GOT3 (cell line): Measurements from ENCODE around the gene FEZ2.
"Not testable (repeated sequence)": the region's sequence is repeated elsewhere in the genome, so short reads cannot be mapped to it uniquely, and the experiment has no call there.

Experiments
- DNase-seq: peaks from one replicate; lab custom pipeline; 2025; ENCODE audit warnings: mixed read lengths; lab: John Stamatoyannopoulos, UW

Gene FEZ2, protein sequence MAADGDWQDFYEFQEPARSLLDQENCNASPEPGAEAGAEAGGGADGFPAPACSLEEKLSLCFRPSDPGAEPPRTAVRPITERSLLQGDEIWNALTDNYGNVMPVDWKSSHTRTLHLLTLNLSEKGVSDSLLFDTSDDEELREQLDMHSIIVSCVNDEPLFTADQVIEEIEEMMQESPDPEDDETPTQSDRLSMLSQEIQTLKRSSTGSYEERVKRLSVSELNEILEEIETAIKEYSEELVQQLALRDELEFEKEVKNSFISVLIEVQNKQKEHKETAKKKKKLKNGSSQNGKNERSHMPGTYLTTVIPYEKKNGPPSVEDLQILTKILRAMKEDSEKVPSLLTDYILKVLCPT

DNA sequence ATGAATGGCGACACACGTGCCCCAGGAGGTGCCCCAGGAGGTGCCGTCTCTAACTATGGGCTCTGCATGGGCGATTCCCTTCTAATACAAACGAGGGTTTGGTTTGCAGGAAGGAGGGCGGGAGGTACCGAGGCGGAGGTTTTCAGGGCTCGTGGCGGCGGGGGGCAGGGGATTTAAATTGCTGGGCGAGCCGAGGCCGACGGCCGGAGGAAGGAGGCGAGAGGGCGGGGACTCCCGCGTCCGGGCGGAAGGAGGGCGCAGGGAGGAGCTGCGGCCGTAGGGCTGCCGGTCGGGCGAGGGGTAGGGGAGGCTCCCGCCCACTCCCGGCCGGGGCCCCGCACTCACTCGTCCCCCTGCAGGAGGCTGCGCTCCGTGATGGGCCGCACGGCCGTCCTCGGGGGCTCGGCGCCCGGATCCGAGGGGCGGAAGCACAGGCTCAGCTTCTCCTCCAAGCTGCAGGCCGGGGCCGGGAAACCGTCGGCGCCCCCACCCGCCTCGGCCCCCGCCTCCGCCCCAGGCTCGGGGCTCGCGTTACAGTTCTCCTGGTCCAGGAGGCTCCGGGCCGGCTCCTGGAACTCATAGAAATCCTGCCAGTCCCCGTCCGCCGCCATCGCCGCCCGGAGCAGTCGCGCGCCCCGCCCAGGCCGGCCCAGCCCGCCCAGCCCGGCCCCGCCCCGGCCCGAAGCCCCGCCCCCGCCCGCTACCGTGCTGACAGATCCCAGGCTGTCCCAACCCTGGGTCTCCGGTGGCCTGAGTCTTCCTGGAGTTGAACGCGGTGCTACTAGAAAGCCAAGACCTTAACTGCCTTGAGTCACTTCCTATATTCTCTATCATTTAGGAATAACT, at the start of gene FEZ2:
TSS of gene FEZ2 (minus strand) at position 637 of the 846 bp plus-strand sequence. CDS start at position 611, 26 bp downstream.
- peak; percentile 28 for DNase-seq

DNA sequence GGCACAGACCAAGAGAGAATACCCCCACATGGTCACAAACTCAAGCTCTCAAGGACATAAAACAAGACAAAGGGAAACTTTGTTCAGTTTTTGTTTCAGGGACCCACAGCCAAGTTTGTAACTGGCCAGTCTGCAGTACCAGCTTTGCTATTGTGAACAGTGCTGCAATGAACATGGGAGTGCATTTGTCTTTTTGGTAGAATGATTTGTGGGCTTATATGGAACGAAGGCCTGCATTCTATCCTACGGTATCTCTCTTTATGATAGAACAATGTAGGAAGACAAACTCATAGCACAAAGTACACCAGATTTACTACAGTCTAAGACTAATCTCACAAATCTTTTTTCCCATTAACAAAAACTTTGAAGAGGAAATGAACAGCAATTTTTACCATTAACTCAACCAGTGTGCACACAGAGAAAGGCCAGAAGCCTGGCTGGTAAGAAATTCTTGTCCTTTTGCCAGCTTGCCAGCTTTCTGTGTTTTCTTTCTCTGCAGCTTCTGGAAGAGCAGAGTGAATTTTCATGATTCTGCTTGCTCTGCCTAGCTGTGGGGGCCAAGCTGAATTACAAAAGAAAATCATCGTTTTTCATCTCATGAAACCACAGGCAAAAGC, 37.1 kb upstream of the FEZ2 start:
- no peak for DNase-seq

DNA sequence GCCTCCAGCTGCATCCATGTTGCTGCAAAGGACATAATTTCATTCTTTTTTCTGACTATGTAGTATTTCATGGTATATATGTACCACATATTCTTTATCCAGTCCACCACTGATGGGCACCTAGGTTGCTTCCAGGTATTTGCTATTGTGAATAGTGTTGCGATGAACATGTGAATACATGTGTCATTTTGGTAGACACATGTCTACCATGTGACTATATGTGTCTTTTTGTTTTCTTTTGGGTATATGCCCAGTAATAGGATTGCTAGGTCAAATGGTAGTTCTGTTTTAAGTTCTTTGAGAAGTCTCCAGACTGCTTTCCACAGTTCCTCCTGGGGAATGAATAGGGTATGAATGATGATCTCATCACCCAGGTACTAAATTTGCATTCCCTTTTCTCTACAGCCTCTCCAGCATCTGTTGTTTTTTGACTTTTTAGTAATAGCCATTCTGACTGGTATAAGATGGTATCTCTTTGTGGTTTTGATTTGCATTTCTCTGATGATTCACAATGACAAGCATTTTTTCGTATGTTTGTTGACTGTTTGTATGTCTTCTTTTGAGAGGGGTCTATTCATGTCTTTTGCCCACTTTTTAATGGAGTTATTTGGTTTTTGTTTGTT, 35.6 kb upstream of the FEZ2 start:
- no peak for DNase-seq

DNA sequence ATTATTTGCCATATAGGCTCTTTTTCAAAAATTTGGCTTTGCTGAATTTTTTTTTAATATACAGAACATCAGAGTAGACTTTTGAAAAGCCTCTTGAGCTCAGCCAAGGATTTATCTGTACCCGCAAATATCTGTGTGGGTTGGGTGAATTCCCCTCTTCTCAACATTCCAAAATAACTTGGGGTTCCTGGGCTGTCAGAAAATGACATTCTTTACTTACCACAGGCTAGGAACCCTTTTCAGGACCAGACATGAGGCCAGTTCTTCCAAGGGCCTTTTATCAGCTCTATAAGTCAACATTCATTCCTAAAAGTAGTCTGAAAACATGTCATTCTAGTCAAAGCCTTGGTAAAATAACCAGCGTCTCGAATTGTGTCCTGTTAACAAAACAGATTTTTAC, 28.8 kb upstream of the FEZ2 start:
- no peak for DNase-seq

DNA sequence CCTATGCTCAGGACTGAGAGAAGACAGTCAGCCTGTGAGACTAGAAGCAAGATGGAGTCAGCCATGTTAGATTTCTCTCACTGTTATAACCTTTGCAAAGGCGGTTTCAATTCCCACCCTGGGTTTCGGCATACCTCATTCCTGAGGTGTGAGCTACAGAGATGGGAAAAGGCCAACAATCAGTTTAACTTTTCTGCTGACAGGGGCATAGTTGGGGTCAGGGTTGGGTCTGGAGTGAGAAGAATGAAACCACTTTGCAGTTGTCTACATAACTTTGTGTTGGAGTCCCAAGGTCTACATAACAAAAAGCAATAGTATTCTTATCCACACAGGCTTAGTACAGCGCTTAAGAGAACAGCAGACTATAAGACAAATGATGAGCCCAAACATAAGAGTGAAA, 28.1 kb upstream of the FEZ2 start:
- DNase-seq, result no peak

DNA sequence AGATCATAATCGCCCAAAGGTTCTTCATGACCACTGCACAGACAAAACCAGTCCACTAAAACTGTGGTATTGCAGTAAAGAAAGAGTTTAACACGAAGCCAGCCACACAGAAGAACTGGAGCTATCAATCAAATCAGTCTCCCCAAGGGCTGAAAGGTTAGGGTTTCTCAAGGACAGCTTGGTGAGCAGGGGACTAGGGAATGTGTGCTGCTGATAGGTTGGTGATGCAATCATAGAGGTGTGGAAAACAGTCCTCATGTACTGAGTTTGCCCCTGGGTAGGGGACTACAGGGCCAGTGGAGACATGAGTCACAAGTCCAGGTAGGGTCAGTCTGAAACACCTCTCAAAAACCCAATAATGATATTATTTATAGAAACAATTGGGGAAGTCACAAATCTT, 27.3 kb upstream of the FEZ2 start:
- DNase-seq, result no peak

DNA sequence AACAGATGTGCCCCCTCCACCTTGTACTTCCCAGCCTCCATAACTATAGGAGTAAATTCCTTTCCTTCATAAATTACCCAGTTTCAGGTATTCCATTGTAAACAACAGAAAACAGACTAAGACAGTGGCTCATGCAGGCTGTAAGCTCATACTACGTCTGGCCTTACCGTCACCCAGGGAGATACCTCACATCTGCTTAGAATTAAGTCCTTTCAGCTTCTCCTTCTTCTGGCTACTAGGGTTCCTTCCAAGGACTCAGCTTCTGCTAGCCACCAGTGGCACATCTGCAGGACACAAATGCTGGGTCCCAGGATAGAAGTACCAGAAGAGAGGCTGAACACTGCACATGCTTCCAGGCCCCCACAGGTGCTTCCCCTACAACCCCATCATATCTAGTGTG, 22.4 kb upstream of the FEZ2 start:
- DNase-seq, result no peak

DNA sequence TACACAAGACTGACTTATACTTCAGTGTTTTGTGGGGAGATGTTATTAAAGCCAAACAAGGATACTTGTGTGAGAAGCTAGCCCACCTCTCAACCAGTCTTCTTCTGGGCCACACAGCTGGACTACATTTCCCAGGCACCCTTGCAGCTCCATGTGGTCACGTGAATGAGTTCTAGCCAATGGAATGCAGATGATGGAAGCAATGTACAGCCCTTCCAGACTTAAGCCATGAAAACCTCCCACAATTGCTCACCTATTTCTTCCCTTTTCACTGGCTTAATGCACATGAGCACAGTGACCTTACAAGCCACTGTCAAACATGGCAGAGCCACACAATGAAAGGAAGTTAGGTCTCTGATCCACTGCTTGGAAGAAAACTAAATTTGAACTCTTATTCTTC, 20.4 kb upstream of the FEZ2 start:
- DNase-seq, result no peak

DNA sequence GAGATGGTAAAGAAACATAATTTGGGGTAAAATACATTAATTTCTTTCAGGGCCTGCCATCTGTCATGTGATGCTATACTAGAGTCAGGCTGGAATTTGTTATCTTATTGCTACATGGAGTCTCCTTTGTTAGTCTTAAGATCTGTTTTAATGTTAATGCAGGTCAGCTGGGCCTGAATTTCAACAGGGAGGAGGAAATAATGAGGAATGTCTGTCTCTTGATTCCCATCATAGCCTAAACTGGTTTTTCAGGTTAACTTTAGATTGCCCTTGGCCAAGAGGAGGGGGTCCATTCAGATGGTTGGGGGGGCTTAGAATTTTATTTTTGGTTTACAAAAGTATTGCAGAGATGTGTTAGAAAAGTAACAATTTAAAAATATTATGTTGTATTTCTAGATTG, 19.0 kb upstream of the FEZ2 start:
- DNase-seq, result no peak

DNA sequence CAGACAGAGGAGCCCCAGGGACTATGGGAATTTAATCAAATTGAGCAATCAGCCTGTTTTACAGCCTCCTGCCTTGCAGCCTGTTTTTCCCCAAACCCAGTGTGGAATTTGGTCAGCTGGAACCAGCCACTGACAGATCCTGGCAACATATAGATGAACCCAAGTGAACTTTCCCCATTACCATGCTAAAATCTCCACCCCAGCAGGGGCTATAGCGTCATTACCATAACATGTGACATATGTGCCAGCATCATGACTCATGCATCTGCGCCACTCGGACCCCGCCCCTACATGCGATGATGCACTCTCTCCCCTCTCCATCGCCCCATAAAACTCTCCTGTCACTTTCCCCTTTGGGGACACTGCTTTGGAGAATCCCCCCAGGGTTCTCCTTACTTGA, 17.3 kb upstream of the FEZ2 start:
- DNase-seq, result no peak

DNA sequence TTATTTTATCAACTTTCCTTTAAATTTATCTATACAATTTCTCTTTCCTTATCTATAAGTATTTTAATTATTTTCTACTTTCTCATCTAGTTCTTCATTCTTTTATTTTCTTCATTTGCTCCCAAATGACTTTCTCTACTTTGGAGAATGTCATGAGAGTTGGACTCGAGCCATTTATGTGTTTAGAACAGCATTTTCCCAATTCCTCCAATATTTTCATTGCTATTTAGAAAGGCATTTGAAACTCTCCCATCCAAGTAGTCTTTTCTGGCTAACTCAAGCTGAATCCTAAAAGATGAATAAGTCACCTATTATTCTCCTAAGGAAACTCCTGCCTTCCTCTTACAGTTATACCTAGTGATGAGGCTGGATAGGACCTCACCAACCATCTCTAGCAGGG, 15.8 kb upstream of the FEZ2 start:
- no peak for DNase-seq

DNA sequence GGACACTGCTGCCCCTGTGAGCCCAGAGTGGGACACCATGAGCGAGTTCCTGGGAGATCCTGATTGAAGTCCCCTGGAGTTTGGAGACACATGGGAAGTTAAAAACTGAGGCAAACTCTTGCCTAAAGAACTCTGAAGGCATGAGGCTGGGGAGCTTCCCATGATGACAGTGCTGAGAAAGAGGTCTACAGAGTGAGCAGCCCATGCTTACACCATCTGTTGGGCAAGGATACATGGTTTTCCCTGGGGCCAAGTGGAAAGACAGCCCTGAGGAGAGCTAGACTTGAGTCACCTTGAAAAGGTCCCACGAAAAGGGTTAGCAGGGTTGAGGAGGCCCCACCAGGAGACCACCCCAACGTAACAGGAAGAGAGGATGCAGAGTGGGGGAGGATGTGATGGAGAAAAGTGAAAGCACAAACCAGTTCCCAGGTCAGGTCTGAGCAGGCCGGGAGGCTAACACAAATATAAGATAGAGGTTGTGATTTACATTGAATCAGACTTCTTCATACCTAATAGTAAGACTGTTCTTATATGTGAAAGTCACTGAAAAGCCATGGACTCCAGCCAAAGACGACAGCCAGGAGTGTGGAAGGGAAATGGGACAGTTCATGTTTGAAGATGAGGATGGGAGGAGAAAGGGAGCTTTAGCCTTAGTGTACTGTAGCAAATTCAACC, 13.5 kb upstream of the FEZ2 start:
- DNase-seq, result no peak

DNA sequence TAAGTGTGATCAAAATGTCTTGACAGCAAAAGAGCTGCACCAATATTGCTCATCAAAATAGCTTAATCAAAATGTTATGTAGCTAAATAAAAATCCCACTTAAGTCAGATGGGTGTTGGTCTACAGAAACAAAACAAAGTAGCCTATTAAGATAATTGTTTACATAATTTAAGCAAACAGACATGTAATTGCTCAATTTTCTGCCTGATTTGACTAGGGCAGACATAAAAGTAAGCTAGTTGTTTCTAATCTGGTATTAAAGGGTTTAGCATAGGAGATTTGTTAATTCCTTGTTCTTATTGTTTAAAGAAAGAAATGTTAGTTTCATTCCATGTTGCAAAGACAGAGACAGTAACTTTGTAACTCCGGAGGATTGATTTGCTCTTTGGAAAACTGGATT, 11.5 kb upstream of the FEZ2 start:
- no peak for DNase-seq

DNA sequence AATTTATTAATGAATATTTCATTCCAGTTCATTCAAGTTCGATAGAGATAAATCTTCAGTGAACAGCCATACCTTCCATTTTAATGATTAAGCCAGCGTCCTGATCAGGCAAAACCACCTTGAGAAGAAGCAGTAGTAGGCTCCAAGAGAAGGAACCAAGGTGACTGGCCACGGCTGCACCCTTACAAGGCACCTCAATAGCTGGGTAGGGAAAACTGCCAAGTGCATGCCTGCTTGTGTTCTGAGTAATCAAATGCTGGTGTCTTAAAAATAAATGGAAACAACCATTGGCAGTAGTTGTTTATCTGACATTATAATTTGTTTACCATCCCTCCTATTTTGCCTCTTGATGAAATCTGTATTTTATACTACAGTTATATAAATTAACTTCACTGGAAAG, 10.0 kb upstream of the FEZ2 start:
- no peak for DNase-seq

DNA sequence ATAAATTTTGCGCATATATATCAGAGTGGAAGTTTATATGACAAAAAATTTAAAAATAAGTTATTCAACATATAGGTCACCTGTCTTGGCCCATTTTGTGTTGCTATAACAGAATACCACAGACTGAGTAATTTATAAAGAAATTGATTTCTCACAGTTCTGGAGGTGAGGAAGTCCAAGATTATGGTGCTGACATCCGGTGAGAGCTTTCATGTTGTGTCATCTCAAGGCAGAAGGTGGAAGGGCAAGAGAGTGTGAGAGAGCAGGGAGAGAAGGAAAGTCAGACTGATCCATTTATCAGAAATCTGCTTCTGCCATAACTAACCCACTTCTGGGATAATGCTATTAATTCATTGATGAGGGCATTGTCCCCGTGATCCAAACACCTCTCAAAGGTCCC, 9.0 kb upstream of the FEZ2 start:
- DNase-seq, result no peak

DNA sequence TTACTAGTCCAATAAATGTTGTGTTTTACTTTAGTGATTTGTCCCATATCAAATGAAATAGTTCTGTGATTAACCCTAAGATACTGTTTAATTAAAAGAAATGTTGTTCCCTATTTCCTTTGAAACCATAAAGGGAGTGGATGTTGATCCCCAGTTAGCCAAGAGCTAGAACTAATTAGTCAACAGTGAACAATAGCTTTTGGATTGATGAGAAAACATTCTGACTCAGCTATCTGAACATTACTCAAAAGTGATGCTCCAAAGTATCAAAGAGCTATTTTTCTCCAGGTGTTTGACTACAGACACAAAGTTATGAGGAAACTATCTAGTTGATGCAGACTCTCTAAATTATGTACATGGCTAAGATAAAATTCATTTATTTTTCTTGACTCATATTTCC, 7.3 kb upstream of the FEZ2 start:
- no peak for DNase-seq

DNA sequence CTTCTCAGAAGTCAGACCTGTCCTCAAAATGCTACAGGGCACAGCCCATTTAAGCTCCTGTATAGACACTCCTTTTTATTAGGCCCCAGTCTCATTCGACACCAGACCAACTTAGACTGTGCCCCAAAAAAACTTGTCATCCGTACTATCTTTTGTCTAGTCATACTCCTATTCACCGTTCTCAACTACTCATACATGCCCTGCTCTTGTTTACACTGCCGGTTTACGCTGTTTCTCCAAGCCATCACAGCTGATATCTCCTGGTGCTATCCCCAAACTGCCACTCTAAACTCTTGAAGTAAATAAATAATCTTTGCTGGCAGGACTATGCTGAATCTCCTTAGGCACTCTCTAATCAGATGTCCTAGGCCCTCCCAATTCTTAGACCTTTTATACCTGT, 5.7 kb upstream of the FEZ2 start:
- not testable (repeated sequence) for DNase-seq

DNA sequence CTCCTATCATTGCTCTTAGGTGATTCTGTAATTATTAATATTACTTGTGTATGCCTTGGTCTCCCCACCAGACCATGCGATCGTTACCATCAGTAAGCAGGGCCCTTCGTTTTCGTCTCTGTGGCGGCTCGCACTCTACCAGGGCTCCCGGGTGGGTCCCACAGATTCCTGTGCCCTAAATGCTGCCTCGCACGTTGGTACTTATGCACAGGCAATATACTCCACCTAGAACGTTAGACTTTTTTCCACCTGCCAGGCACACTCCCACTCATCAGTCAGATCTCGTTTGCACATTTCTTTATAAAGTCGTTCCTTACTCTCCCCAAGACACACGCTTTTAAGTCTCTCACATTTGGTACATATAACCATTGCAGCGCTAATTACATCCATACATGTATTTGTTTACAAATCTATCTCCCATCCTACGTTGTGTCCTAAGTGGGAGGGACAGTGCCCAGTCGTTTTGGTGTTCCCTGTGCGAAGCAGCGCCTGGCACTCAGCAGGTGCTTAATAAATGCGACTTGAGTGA, 901 bp downstream of the FEZ2 start:
- DNase-seq, result no peak

DNA sequence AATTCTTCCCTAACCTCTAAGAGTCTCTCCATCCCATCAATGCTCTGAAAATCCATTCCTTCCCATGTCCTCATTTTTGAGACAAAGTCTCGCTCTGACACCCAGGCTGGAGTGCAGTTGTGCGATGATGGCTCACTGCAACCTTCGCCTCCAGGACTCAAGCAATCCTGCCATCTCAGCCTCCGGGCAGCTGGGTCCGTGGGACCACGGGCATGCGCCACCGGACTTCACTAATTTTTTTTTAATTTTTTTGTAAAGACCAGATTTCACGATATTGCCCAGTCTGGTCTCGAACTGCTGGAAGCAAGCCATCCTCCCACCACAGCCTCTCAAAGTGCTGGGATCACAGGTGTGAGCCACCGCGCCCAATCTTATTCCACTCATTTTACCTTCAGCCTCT, 1.6 kb downstream of the FEZ2 start:
- no peak for DNase-seq

DNA sequence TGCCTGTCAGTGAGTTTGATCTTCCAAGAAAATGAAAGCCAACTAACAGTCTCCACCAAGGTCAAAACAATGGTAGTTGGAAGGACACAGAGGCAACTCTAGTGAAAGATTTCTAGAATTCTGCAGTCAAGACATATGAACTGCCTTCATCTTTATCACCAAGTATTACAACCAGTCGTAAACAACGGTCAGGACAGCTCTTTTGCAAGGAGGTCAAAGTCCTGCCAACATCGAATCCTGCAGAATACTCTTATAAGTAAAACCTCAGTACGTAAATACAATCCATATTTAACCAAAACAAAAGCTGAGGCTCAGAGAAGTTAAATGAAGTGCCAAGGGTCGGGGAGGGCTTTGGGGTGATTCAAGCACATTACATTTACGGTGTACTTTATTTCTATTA, 3.1 kb downstream of the FEZ2 start:
- DNase-seq, result no peak

DNA sequence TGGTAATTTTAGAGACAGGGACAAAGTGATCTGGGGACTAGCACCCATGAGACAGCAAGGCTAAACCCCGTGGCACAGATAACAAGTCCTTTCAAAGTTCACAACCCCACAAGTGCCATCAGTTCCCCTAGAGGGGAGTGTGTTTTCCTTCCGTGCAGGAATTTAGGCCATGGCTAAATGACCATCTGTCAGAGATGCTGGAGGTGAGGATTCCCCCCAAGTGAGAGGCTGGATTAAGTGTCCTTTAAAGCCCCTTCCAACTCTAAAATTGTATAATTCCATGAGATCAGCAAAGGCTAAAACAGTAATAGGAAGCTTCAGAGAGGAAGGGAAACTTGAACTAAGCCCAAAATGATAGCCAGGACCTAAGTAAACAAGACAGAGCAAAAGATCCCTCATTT, 8.7 kb downstream of the FEZ2 start:
- DNase-seq, result no peak

DNA sequence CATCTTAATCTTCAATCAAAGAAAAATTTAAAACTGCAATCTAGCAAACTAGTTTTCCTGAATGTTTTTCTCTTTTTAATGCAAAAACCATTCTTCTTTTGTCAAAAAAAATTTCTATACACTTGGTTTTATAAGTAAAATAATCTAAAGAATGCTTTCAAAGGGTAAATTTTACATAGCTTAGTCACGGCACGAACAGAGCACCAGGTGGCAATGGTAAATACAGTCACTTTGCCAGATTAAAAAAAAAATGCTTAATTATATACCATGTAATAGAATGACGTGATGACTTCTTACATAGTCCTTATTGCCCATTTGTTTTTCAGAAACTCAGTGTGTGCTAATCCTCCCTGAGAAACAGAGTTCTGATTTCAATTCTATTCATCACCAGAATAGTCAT, 10.4 kb downstream of the FEZ2 start:
- DNase-seq, result no peak
